Endothelial cell of umbilical vein (primary cell): Measurements from ENCODE around the gene GM2A. TPM values are rescaled to one million over a fixed set of nuclear protein-coding genes. Genes with fewer than 3 reads are reported as not detected.

Source experiments
- BruUV-seq: library from RNA; stranded (reverse); fragments of 400-500 nt; replicated peaks from 2 replicates; lab custom pipeline; 2021; lab: Mats Ljungman, UMichigan
- CTCF ChIA-PET: fragments of 300-600, 350-600 bp; sonication (Branson Sonifier 250); formaldehyde crosslinking; loops from one replicate; lab custom pipeline; 2021; ENCODE audit warnings: antibody characterized with exemption, inconsistent platforms; lab: Charles Lee
- POLR2A ChIA-PET: fragments of 300-600, 350-600 bp; sonication (Branson Sonifier 250); formaldehyde crosslinking; loops from one replicate; lab custom pipeline; 2021; ENCODE audit warnings: antibody characterized with exemption, inconsistent platforms; lab: Charles Lee
- DNase-seq: peaks from one replicate; pipeline ENCODE4 v3.0.0-alpha.2; 2011; ENCODE audit warnings: low read depth, low spot score
- FAIRE-seq: peaks from 2 replicates; lab custom pipeline; 2011; peaks lifted over from hg19 to GRCh38; lab: Jason Lieb, UNC
- H2AFZ ChIP-seq: 2 replicates; pipeline ENCODE4 v1.6.0; 2012; ENCODE audit warnings: low read depth, low read length, control low read depth, inconsistent platforms
- H3K27ac ChIP-seq: 2 replicates; pipeline ENCODE4 v1.5.1; 2011; ENCODE audit warnings: low read depth, mild to moderate bottlenecking, control low read depth, low read length, moderate library complexity; ENCODE audit not compliant: insufficient read depth
- H3K27me3 ChIP-seq, 2 experiments: 2 replicates each; pipeline versions ENCODE4 v1.6.0 to v1.6.1; 2011; ENCODE audit warnings: low read length in 2 of 2, mixed read lengths in 1 of 2; ENCODE audit not compliant: control insufficient read depth in 2 of 2, insufficient read depth in 2 of 2
- H3K36me3 ChIP-seq, 2 experiments: 2 replicates in 1 of 2; 3 replicates in 1 of 2; pipeline ENCODE4 v1.5.1; 2011; ENCODE audit warnings: low read length in 2 of 2, mild to moderate bottlenecking in 1 of 2, moderate library complexity in 1 of 2; ENCODE audit not compliant: control insufficient read depth in 2 of 2, insufficient read depth in 2 of 2; ENCODE audit errors: extremely low read depth in 1 of 2
- H3K4me1 ChIP-seq: 3 replicates; pipeline ENCODE4 v1.5.1; 2011; ENCODE audit warnings: mild to moderate bottlenecking, low read length; ENCODE audit not compliant: control insufficient read depth, insufficient read depth; ENCODE audit errors: extremely low read depth
- H3K4me2 ChIP-seq: 2 replicates; pipeline ENCODE4 v1.6.1; 2011; ENCODE audit warnings: low read length, control low read depth, mixed read lengths; ENCODE audit not compliant: insufficient read depth
- H3K4me3 ChIP-seq, 3 experiments: fragments of 200-600 bp in 1 of 3; sonication (generic), shearing (Covaris generic) in 1 of 3; replicated peaks in 1 of 3; 2 replicates each; pipeline ENCODE4 v1.5.1; 2011 to 2016; ENCODE audit warnings: control low read depth in 3 of 3, low read length in 3 of 3, mild to moderate bottlenecking in 2 of 3, inconsistent platforms in 1 of 3, low read depth in 1 of 3, moderate library complexity in 1 of 3; ENCODE audit not compliant: insufficient read depth in 1 of 3
- H3K79me2 ChIP-seq: 2 replicates; pipeline ENCODE4 v1.6.0; 2012; ENCODE audit warnings: low read length, inconsistent platforms; ENCODE audit not compliant: control insufficient read depth, insufficient read depth
- H3K9ac ChIP-seq: replicated peaks from 2 replicates; pipeline ENCODE3; 2011; ENCODE audit warnings: low read length, control low read depth; ENCODE audit not compliant: insufficient read depth; ENCODE audit errors: extremely low read depth
- H3K9me1 ChIP-seq: replicated peaks from 3 replicates; pipeline ENCODE4 v1.6.0; 2011; ENCODE audit warnings: mild to moderate bottlenecking, low read length; ENCODE audit not compliant: control insufficient read depth, insufficient read depth; ENCODE audit errors: extremely low read depth
- H3K9me3 ChIP-seq: replicated peaks from 2 replicates; pipeline ENCODE4 v1.5.1; 2012; ENCODE audit warnings: low read length, inconsistent platforms; ENCODE audit not compliant: control insufficient read depth, insufficient read depth
- H4K20me1 ChIP-seq: replicated peaks from 2 replicates; pipeline ENCODE3; 2011; ENCODE audit warnings: mild to moderate bottlenecking, low read length; ENCODE audit not compliant: control insufficient read depth, insufficient read depth; ENCODE audit errors: extremely low read depth
- EZH2 ChIP-seq: IDR thresholded peaks from 2 replicates; pipeline ENCODE4 v1.6.1; 2012; ENCODE audit warnings: borderline replicate concordance, low read depth, mild to moderate bottlenecking, moderate library complexity, low read length, inconsistent platforms; ENCODE audit not compliant: severe bottlenecking
- FOS ChIP-seq: IDR thresholded peaks from 2 replicates; pipeline ENCODE4 v1.6.1; 2011; ENCODE audit warnings: mild to moderate bottlenecking, low read length, moderate library complexity, borderline replicate concordance; ENCODE audit not compliant: insufficient read depth
- GATA2 ChIP-seq: IDR thresholded peaks from 2 replicates; pipeline ENCODE4 v1.7.0; 2011; ENCODE audit warnings: low read depth, mild to moderate bottlenecking, moderate library complexity, mixed read lengths, low read length; ENCODE audit not compliant: insufficient read length, insufficient read depth
- JUN ChIP-seq: IDR thresholded peaks from 2 replicates; pipeline ENCODE4 v1.6.1; 2011; ENCODE audit warnings: borderline replicate concordance, low read depth; ENCODE audit not compliant: insufficient read length, insufficient read depth
- MYC ChIP-seq: IDR thresholded peaks from one replicate; pipeline ENCODE4 v1.6.1; 2011; ENCODE audit warnings: mild to moderate bottlenecking, low read depth, low read length
- POLR2A ChIP-seq: IDR thresholded peaks from 2 replicates; pipeline ENCODE4 v1.6.1; 2012; ENCODE audit warnings: low read depth, mild to moderate bottlenecking, control low read depth, low read length
- POLR2AphosphoS5 ChIP-seq: IDR thresholded peaks from 2 replicates; pipeline ENCODE4 v1.6.1; 2012; ENCODE audit warnings: low read depth, mild to moderate bottlenecking, control low read depth, low read length, moderate library complexity; ENCODE audit not compliant: insufficient read depth
- dilution Hi-C: fragments of 300-500 bp; cut with MboI; formaldehyde crosslinking; loops from one replicate; pipeline ENCODE4 v1.15.0; 2019; ENCODE audit warnings: low sequenced_read_pairs; ENCODE audit not compliant: extremely low pct_ligation_motif_present
- intact Hi-C: fragments of 100-400 bp; cut with micrococcal nuclease; formaldehyde crosslinking; loops from one replicate; pipeline ENCODE4 v1.10.0; 2022
- polyA plus RNA-seq, 4 experiments: library from polyadenylated mRNA; depleted of rRNA in 3 of 4; stranded (reverse) in 3 of 4; unstranded in 1 of 4; fragments of >200 nt; gene quantifications; 2 replicates each; pipeline versions ENCODE4 v1.2.1 to v1.2.3, GENCODE V29; 2011 to 2012; ENCODE audit warnings: missing spikeins in 1 of 4
- total RNA-seq: library from RNA; stranded (reverse); gene quantifications from 2 replicates; pipeline ENCODE4 v1.2.3, GENCODE V29; 2021
- TF ChIP-seq, protein P1 (sequence below): IDR thresholded peaks from 2 replicates; pipeline ENCODE4 v1.6.1; 2011; ENCODE audit not compliant: insufficient read depth, insufficient read length
- TF ChIP-seq, protein P2 (sequence below), 2 donors: IDR thresholded peaks; 1 replicate in 1 of 2; 2 replicates in 1 of 2; pipeline ENCODE4 v1.5.1; 2011; ENCODE audit warnings: low read length in 2 of 2, mild to moderate bottlenecking in 2 of 2, moderate library complexity in 2 of 2, control low read depth in 1 of 2, inconsistent platforms in 1 of 2, low read depth in 1 of 2; ENCODE audit not compliant: insufficient read depth in 1 of 2; ENCODE audit errors: extremely low read depth in 1 of 2

The GM2A gene
- total and polyA plus RNA-seq, 2 donors (not counting 3 experiments of a cell fraction or from before 2014, with no cell fraction given) = 14.0 to 21.2 TPM

DNA sequence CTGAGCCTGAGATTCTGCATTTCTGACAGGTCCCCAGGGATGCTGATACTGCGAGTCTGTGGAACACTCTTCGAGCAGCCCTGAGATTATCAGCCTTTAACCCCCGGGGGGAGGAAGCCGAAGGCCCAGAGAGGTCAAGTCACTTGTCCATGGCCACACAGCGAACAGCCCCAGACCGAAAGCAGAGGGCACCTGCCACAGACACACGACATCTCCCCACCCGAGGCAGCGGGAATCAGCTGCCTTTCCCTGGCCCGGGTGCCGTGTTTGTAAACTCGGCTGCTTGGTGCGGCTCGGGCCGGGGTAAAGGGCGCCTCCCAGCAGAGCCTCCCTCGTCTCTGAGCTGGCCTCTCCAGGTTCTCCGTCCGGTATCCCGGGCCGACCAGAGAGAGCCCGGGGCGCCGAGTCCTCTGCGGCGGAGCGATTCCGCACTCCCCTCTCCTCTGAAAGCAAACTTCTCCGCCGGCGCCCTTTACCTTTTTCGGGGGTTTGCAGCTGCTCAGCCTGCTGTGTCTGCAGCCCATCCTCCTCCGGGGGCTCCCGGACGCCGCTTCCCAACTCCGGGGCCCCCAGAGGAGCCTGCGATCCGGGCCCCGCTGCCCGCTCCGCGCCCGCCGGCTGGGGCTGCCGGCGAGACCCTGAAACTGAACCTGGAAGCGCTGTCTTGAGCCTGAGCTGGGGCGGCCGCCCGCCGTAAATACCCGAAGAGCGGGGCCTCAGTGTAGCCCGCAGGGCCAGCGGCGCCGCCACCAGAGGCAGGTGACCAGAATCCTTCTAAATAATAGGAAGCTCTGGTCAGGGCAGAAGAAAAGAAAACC lies 29.3 kb upstream of the GM2A start, which contains the start of gene CCDC69:
Gene CCDC69 (minus strand): TSS at position 646 of the 818 bp plus-strand sequence. CDS start 122 bp downstream, at position 524.
- no TSS peak for BruUV-seq
- peak; percentile 88 for FAIRE-seq

More for the DNA sequence above, 29.3 kb upstream of the GM2A start, which contains the start of gene CCDC69:
- Histone ChIP-seq H4K20me1 (no peaks in the 10 kb centered on the region), H3K4me2 (peak within 1 kb of the TSS; percentile 83), H3K9me1 (no peaks in the 10 kb centered on the region), H3K9me3 (no peaks in the 10 kb centered on the region), H3K27ac (no peak within 1 kb of the TSS), H3K79me2 (no peaks in the 10 kb centered on the region), H3K4me1 (peaks cover 6% of the 10 kb centered on the region), H3K4me3 (peak within 1 kb of the TSS; percentile 57 to 91 (median 70)), H2AFZ (peak within 1 kb of the TSS; percentile 94), H3K9ac (peak within 1 kb of the TSS; percentile 34), H3K36me3 (no peaks in the 10 kb centered on the region), H3K27me3 (no peaks in the 10 kb centered on the region)
- intact Hi-C loops (loop anchor here (1.0 kb wide), 1 partner anchor 29 kb away; no protein-coding TSS in a partner anchor), dilution Hi-C loops (no loop called here)
- no peak for TF ChIP-seq FOS
- TF ChIP-seq, protein P1, sequence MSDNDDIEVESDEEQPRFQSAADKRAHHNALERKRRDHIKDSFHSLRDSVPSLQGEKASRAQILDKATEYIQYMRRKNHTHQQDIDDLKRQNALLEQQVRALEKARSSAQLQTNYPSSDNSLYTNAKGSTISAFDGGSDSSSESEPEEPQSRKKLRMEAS = no peak
- TF ChIP-seq MYC = no peak
- TF ChIP-seq POLR2AphosphoS5 = peak; percentile 47
- TF ChIP-seq EZH2 = no peak
- TF ChIP-seq, protein P2, sequence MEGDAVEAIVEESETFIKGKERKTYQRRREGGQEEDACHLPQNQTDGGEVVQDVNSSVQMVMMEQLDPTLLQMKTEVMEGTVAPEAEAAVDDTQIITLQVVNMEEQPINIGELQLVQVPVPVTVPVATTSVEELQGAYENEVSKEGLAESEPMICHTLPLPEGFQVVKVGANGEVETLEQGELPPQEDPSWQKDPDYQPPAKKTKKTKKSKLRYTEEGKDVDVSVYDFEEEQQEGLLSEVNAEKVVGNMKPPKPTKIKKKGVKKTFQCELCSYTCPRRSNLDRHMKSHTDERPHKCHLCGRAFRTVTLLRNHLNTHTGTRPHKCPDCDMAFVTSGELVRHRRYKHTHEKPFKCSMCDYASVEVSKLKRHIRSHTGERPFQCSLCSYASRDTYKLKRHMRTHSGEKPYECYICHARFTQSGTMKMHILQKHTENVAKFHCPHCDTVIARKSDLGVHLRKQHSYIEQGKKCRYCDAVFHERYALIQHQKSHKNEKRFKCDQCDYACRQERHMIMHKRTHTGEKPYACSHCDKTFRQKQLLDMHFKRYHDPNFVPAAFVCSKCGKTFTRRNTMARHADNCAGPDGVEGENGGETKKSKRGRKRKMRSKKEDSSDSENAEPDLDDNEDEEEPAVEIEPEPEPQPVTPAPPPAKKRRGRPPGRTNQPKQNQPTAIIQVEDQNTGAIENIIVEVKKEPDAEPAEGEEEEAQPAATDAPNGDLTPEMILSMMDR (IDR thresholded peaks at IDR 0.05; ENCODE audit: extremely low read depth in 1 of 2, insufficient read depth in 1 of 2, low read depth in 1 of 2, low read length in 2 of 2) = peak in 1 of 2 donors; percentile 44
- no peak for TF ChIP-seq JUN
- TF ChIP-seq GATA2 = no peak
- TF ChIP-seq POLR2A = peak; percentile 60
- POLR2A ChIA-PET = interaction anchor here (0.6 to 1.6 kb wide), 4 partner anchors 11 to 29 kb away, joined by 3 to 4 read pairs (median 4); partner anchors contain the start of gene GM2A
- CTCF ChIA-PET = interaction anchor here (0.7 to 4.1 kb wide), 15 partner anchors 9 to 428 kb away, joined by 3 to 32 read pairs (median 4); partner anchors contain the start of genes ANXA6 and SLC36A1
- peak; percentile 82 for DNase-seq
